Measurements from ENCODE around the gene LSR. TPM values are rescaled to one million over a fixed set of nuclear protein-coding genes. Genes with fewer than 3 reads are reported as not detected.

The LSR gene
- total RNA-seq, 1 experiment from 2014 or later = 475 TPM

DNA sequence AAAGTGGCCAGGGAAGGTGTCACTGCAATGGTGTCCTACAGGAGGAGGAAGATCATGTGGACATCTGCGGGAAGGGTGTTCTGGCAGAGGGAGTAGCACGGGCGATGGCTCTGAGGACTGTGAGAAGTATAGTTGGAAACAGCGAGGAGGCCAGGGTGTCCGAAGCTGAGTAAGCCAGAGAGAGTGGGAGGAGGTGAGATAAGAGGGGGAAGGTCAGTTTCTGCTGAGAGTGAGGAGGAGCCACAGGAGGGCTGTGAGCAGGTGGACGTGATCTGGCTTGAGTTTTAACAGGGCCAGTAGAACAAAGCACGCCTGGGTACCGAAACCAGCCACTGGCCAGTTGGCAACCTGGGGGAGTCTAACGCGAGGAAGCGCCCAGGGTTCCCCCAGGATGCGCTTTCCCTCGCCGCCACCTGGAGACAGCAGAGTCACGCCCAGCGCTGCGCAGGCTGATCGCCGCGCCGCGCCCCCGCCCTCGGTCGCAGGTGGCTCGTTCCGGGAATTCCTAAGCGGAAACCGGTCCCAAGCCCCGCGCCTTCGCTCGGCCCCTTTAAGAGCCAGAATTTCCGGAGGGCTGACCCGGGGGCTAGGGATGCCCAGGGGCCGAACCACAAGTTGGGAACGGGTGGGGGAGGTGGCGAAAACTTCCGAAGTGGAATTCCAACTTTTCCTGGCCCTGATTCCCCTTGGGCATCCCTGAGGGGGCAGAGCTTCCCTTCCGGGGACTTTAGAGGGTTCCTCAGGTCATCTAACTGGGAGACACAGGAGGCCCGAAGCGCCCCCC lies 1.1 kb upstream of the LSR start:
- peak; percentile 99 for DNase-seq (ENCODE audit: low spot score)

DNA sequence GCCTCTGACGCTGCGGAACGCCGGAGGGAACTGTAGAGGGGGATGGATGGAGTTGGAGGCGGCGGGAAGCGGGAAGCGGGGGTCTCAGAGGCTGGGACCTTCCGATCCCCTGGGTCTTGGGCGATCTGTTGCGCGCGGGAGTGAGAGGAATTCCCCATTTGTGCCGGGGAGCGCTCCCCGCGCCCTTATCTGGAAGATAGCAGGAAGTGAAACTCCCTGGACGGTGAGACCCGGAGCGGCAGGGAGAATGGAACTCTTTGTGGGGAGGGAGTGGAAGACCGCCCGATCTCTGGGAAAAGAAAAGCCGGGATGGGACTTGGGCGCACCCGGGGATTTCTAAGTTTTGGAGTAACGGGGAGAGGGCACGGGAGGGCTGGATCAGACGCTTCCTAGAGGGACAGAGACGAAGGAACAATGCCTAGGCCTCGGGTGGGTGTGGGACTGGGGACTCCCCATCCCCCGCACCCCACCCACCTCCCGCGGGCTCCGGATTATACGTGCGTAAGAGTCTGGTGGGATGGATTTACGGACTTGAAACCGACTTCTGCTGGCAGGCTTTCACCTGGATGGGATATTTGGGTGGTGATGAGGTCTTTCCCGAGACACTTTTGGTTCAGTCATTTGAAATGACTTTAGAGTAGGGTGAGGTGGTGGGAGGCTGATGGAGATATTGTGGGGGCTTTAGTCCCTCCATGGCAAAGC lies 495 bp downstream of the LSR start:
- peak; percentile 62 for DNase-seq (ENCODE audit: low spot score)

DNA sequence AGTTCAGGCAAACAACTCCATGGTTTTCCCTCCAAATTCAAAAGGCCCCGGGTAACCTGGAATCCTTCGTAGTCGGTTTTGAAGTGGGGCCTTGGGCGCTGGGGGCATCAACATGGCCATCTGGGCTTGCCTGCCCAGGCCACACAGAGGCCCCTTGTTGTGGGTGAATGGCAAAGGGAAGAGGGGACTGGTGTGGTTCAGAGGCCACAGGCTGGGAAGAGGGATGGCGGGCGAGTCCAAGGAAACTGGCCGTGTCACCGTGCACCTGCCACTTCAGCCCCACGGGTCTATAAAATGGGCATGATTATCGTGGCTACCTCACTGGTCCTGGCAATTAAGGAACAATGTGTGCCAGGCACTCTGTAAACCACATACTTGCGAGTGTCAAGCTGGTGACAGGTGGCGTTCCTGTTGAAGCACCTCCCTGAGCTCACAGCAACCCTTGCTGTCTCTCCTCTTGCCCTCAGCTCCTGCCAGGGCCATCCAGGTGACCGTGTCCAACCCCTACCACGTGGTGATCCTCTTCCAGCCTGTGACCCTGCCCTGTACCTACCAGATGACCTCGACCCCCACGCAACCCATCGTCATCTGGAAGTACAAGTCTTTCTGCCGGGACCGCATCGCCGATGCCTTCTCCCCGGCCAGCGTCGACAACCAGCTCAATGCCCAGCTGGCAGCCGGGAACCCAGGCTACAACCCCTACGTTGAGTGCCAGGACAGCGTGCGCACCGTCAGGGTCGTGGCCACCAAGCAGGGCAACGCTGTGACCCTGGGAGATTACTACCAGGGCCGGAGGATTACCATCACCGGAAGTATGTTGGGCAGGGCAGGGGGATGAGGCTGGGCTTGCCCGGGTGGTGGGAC lies 1.3 kb downstream of the LSR start:
- peak; percentile 26 for DNase-seq (ENCODE audit: low spot score)

DNA sequence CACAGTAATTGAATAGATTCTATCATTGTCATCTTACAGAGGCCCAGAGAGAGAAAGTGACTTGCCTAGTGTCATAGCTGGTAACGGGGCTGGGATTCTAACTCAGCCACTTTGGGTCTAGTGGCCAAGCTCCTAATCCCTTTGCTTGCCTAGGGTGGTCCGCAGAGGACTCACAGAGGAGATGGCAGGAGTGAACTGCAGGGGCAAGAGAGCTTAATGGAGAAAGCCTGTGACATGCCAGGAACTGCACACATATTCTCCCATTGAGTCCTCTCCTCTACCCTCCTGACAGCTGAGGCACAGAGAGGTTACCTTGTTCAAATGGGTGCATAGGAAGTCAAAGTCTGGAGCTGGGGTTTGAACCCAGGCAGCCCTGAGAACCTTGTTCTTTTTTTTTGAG lies 2.7 kb downstream of the LSR start:
- DNase-seq (ENCODE audit: low spot score) = no peak

DNA sequence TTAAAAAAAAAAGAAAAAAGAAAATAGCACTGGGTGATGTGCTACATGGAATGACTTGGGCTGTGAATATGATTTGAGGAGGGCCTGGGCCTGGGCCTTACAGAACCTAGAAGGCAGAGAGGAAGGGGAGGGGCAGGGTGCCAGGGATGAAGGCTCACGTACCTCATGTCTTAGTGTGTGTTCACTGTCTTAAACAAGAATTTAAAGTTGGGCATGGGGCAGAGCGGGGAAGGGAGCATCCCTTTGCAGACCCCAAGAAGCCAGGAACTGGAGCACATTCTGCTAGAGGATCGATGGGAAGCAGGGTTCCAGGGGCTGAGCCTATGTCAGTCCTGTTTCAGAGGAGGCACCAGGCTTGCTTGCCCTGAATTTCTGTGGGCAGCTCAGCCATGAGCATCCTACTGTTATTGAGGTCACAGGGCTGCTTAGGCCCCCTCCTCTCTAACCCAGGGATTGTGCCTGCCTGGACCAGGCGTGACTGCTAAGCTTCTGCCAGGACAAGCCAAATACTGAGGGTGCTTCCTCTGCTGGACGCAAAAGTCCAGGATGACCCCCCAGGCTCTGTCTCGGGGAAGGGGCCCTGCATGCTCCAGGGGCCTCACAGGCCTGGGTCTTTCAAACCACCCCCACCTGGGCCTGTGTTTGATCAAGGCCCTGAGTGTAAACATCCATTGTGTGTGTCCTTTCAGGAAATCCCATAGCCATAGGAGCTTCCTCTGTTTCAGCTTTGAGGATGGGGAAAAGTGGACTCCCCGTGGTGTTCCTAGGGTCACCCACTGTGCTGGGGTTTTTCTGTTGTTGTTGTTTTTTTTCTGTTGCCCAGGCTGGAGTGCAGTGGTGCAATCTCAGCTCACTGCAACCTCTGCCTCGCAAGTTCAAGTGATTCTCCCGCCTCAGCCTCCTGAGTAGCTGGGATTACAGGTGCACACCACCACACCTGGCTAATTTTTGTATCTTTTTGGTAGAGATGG lies 4.8 kb downstream of the LSR start:
- no peak for DNase-seq (ENCODE audit: low spot score)

- DNase-seq (ENCODE audit: low spot score) = no peak
These were observed 5.8 kb downstream of the LSR start for GRCh38 chr19:35254341-35255297.

GRCh38 chr19:35256566-35256965 lies 7.8 kb downstream of the LSR start:
- DNase-seq (ENCODE audit: low spot score) = no peak

- no peak for DNase-seq (ENCODE audit: low spot score)
These were observed 8.3 kb downstream of the LSR start for GRCh38 chr19:35257113-35257461.

- no peak for DNase-seq (ENCODE audit: low spot score)
These were observed 12.0 kb downstream of the LSR start for GRCh38 chr19:35260694-35261304.

GRCh38 chr19:35261356-35262100 lies 12.7 kb downstream of the LSR start:
- DNase-seq (ENCODE audit: low spot score) = no peak

- no peak for DNase-seq (ENCODE audit: low spot score)
These were observed 13.4 kb downstream of the LSR start for GRCh38 chr19:35262101-35262761.

GRCh38 chr19:35264268-35265125 lies 15.7 kb downstream of the LSR start:
- peak; percentile 19 for DNase-seq (ENCODE audit: low spot score)

DNA sequence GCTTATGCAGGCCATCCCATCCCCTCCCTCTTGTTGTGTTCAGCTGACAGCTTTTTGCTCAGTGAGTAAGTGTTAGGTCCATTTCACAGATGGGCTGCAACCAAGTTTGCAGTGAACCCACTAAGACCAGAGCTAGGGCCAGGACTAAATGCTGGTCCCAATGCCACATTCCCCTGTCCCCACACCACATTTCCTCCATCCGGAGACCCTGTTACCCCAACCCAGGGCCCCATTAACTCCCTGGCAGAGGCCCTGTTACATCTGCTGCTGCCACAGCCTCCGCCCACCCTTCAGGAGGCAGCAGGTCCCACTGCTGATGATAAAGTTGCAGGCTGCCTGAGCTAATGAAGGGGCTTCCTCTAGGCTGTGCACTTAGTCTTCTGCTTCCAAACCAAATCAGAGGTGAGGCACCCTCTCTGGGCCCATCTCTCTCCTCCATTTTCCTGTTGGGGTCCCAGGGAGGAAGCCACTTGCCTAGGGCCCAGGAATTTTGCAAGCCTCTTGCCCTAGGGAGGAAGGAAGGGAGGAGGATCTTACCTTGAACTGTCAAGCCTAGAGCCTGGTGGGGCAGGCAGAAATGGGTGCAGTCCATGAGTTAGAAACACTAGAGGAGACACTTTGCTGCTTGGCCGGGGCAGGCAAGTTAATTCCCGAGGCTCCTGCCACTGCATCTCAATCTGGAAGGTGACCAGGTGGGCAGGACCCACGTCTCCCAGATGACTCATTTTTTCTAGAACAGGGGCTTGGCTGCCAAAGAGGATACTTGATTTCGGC lies 16.5 kb downstream of the LSR start:
- DNase-seq (ENCODE audit: low spot score) = peak; percentile 9

- no peak for DNase-seq (ENCODE audit: low spot score)
These were observed 17.2 kb downstream of the LSR start for GRCh38 chr19:35265900-35266519.

- peak; percentile 36 for DNase-seq (ENCODE audit: low spot score)
These were observed 17.9 kb downstream of the LSR start for GRCh38 chr19:35266520-35267352.
